GM10847 (cell line): ENCODE measurements around the gene AKAP12.

Source experiments
- POLR2A ChIP-seq: IDR thresholded peaks from 2 replicates; pipeline ENCODE4 v1.6.1; 2011; ENCODE audit not compliant: insufficient read length; ENCODE audit errors: extremely low read depth

Gene AKAP12

DNA sequence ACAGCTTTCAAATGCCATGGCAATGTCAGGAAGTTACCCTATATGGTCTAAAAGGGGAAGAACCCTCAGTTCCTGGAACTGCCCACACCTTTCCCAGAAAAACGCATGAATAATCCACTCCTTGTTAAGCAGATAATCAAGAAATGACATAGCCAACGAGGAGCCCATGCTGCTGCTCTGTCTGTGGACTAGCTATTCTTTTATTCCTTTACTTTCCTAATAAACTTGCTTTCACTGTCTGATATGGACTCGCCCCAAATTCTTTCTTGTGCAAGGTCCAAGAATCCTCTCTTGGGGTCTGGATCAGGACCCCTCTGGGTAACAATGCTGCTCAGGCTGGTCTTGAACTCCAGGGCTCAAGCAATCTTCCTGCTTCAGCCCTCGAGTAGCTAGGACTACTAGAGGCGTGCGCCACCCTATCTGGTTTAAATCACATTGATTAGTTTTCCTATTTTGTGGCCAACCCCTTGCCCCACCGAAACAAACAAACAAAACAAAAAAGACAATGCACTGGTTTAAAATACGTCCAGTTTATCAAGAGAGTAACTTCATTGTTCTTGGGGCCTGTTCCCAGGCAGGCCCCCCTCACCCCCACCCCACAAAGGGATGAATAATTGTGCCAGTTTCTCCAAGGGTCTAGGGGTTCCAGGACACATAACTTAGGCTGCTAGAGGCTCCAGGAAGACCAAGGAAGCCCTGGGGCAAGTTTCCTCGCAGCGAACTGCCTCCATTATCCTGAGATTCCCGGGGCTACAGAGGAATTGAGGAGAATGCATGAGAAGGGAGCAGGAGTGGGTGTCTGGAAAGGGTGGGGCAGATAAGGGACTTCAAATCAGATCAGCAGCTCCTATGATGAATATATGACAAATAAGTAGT, 10.1 kb upstream of the AKAP12 start:
- TF ChIP-seq POLR2A = no peak

DNA sequence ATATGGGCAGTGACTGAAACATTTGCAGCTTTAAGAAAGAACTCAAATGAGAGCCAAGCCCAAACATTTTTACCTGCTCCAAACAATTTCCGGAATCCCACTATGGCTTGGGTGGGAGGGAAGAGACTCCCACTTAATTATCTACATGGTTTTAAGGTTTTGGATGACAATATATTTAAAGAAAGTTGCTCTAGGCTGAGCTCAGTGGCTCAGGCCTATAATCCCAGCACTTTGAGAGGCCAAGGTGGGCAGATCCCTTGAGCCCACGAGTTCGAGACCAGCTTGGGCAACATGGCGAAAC, 9.5 kb upstream of the AKAP12 start:
- no peak for TF ChIP-seq POLR2A

DNA sequence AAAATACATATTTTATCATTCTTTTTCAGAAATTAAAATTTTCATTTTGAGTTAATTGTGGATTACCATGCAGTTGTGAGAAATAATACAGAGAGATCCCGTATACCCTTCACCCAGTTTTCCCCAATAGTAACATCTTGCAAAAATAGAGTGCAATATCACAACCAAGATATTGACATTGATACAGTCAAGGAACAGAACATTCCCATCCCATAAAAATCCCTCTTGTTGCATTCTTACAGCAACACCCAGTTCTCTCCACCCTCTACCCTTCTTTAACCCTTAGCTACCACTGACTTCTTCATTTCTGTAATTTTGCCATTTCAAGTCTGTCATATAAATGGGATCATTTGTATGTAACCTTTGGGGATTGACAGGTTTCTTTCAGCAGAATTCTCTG, 6.9 kb upstream of the AKAP12 start:
- TF ChIP-seq POLR2A = no peak

DNA sequence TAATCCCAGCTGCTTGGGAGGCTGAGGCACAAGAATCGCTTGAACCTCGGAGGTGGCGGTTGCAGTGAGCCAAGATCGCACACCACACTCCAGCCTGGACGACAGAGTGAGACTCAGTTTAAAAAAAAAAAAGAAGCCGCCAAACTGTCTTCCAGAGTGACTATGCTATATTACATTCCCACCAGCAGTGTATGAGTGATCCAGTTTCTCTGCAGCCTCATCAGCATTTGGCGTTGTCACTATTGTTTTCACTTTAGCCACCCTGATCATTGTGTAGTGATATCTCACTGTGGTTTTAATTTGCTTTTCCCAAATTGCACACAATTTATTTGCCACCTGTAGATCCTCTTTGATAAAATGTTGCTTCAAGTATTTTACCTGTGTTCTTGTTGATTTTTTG, 6.0 kb upstream of the AKAP12 start:
- TF ChIP-seq POLR2A = no peak

DNA sequence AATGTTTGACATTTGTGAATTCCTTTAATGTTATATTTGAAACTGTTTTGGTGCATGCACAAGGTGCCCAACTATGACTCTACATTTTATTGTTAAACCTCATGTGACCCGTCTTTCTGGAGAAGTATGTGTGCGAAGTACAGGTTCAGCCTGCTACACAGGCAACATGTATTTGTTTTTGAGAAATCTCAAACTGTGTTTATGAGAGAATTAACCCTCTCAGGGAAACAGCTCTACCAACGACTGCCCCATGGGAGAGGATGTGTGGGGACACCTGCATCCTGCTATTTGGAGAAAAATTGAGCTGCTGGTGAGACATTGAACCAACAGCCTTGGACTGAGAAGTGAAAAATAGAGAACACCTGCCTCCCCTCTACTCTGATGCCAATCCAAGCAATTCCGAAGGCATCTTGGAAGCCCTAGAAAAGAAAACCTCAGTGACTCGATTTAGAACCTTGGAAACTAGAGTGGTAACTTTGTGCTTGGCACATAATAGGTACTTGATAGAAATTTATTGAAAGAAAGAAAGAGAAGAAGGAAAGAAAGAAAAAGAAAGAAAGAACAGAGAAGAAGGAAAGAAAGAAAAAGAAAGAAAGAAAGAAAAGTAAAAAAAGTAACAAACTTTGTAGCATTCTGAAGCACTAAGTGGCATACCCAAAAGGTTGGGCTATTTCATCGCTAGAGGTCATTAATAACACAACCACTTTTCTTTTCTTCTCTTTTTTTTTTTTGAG, 2.9 kb upstream of the AKAP12 start:
- no peak for TF ChIP-seq POLR2A

DNA sequence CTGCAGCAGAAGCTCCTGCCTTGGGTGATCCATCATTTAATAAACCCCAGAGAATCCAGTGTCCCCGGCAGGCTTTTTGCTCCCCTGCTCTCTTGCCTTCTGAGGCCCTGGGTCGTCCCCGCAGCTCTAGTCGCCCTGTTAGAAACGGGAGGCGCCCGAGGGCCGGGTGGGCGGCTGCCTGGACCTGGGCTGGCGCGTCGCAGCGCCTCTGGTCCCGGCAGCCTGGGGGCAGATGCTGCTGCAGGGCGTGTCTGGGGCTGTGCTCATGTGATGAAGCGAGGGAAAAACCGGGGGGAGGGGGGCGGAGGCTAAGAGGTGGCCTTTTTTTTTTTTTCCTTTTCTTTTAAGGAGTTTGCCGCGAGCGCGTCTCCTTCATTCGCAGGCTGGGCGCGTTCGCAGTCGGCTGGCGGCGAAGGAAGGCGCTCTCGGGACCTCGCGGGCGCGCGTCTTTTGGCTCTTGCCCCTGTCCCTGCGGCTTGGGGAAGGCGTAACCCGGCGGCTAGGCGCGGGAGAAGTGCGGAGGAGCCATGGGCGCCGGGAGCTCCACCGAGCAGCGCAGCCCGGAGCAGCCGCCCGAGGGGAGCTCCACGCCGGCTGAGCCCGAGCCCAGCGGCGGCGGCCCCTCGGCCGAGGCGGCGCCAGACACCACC, 394 bp downstream of the AKAP12 start:
- TF ChIP-seq POLR2A = no peak

DNA sequence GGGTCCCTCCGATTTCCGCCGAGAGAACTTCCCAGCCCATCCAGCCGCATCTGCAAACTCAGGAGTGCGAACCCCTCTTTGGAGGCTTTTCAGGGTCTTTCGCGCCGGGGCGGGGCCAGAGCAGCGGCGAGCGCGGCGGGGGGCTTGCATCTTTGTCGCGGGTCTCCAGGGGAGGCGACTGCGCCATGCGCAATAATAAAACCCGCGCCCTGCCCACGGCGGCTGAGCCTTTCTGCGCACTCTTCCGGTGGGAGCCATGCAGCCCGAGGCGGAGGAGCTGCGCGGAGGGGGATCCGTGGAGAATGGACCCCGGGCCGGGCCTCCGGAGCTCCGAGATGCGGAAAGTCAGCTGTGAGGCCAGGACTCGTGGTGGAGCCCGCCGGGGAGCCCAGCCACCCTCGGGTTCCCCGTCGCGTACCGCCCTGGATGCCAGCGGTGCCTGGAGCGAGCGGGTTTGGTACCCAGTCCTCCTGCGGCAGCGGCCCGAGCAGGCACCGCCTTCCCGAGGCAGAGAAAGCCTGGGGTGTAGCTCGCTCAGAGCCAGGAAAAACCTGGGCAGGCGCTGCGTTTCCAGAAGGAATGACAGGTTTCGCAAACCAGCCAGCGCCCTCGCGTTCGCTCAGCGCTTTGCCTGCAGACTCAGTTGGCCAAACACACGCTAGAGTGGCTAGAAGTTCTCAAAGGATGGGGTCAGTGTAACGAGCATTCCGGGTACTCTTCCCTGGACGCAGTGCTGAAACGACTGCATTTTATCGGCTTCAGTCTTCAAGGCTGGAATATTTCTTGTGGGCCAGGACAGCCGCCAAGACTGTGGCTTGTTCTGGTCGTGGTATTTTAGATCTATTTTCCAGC, 1.2 kb downstream of the AKAP12 start:
- TF ChIP-seq POLR2A = no peak

DNA sequence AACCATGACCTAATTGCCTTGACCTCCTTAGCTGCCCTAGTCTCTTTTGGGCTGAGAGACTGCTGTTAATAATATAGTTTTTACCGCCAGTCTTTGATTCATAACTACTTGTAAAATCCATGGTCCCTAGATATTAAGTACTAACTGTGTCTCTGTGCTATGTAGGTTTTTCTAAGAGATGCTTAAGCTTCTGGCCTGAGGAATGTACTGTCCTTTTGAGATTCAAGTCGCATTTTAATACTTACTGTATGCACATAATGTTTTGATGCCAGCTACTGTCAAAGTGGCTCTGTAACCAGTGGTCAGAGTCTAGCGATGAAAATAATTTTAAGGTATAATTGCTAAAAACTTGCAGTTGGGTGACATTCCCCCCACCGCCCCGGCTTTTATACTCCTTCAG, 2.1 kb downstream of the AKAP12 start:
- no peak for TF ChIP-seq POLR2A

DNA sequence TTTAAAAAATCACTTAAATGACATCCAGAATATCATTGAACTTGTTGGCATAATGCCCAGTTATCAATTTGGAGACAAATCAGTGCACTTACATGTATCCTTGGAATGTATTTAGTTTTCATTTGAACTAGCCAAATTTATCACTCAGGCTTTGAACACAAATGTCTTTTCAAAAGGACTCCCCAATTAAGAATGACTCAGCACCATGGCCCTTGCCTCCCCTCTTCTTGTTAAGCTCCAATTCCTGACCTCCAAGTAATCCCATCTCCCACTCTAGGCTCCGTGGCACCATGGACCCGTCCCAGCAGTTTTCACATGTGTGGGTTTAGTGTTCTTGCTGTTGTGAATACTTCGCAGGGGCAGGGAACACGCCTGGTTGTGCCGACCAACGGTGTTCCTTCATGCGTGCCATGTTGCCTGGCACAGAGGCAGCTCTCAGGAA, 2.7 kb downstream of the AKAP12 start:
- no peak for TF ChIP-seq POLR2A

DNA sequence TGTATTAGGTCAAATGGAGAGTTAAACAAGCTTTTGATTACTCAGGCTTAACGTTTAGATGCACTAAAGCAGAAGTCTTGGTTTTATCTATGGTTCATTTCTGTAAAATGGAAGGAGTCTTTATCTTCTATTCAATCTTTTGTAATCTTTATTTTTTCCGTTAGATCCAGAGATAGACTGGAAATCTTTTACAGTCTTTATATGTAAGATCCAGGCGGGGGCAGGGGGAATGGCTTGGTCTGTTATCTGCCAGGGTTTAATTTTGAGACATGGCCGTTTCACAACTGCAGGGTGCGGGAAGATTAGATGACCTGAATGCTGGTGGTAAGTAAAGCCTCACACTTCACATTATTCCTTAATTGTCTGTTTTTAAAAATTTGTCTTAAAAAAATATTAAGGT, 3.7 kb downstream of the AKAP12 start:
- no peak for TF ChIP-seq POLR2A

DNA sequence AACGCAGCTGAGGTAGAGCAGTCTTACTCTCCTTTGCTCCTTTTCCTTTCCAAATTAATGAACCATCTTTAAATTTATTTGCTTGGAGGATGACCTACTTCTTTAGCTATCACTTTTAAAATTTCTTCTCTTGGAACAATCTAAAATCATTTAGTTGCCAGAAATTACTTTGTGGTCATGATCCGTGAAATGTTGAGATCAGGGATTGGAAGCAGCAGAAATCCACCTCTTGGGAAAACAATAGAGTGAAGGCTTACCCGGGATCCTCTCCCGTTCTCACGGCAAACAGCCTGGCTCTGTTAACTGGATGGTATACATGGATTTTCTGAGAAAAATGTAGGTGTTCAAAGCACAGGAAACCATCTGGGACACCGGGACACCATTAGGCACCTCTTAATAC, 7.7 kb downstream of the AKAP12 start:
- TF ChIP-seq POLR2A = no peak

DNA sequence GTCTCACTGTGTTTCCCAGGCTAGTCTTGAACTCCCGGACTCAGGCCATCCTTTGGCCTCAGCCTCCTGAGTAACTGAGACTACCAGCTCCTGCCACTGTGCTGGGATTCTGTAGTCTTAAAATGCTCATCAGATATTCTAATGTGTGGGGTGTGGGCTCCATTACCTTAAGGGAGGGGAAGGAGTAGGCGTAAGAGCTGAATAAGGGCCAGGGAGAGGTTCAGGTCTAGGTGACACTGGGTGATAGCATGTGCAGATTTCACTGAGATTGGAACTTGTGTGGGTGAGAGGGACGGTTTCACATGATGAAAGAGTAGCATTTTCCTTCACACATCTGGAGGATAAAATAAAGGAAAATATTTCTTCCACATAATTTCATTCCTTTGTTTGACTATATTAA, 8.5 kb downstream of the AKAP12 start:
- TF ChIP-seq POLR2A = no peak

DNA sequence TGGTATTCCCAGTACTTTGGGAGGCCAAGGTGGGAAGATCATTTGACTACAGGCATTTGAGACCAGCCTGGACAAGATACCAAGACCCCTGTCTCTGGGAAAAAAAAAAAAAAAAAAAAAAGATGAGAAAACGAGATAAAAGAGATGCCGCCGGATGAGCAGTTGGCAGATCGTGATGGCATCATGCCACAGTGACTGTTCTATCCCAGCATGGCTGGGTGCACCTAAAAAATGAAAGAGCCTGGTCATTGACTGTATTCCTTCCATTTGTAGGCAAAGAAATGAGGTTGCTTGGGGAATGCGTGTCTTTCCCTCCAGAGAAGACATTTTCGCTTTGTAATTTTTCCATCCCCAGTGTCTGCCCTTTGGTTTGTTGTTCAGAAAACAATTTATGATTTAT, 12.9 kb downstream of the AKAP12 start:
- TF ChIP-seq POLR2A = no peak

DNA sequence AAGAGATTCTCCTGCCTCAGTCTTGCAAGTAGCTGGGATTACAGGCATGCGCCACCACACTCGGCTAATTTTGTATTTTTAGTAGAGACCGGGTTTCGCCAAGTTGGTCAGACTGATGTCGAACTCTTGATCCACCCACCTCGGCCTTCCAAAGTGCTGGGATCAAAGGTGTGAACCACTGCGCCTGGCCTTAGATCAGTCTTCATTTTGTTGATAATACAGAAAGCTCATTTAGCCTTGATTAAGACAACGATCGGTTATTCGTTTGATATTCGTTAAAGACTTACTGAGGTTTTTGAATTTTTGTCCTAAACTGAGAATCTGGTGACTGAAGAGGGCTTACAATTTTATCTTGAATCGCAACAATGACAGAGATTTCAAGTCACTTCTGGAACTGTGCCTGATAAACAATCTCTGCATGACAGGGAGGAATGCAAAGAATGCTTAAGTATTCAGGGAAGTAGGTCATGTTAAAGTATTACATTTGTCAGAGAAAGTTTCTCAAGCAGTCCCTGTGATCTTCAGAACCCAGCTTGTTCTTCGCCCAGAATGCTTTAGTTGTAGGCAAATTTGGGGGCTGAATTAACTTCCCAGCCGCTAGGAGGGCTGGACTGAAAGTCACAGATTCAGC, 14.8 kb downstream of the AKAP12 start:
- TF ChIP-seq POLR2A = no peak

DNA sequence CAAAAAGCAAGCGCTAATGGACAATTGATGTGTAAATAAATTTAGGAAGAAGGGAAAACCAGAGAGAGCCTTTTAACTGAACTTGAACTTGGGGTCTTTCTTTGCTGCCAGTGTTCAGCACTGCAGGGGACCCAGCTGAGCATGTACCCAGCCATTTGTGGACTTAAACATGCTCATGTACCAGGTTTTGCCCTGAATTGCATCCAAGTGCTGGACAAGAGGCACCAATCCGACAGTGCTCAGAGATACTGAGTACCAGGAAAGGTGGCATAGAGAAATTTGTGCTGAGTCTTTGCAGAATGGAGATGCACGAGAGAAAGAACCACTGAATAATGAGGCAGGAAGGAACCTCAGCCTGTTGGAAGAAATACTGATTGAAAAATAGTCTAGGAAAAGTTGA, 16.0 kb downstream of the AKAP12 start:
- no peak for TF ChIP-seq POLR2A
